Transverse colon (tissue), 4 donors: ENCODE results near the gene VPS13C.

ENCODE experiments used
- CTCF ChIP-seq, 5 experiments: fragments of 200-600 bp in 3 of 5; fragments of 450-650 bp in 2 of 5; sonication (generic) in 3 of 5; IDR thresholded peaks; 1 replicate in 2 of 5; 2 replicates in 3 of 5; pipeline ENCODE4 v1.5.1; 2016 to 2017; ENCODE audit warnings: antibody characterized with exemption in 5 of 5, inconsistent platforms in 3 of 5, mild to moderate bottlenecking in 2 of 5, moderate library complexity in 1 of 5
- EP300 ChIP-seq: sonication (generic); formaldehyde crosslinking; IDR thresholded peaks from one replicate; pipeline ENCODE4 v1.6.1; 2017; ENCODE audit warnings: antibody characterized with exemption, low read depth
- POLR2A ChIP-seq: fragments of 450-650 bp; IDR thresholded peaks from one replicate; pipeline ENCODE4 v1.6.1; 2016; ENCODE audit warnings: antibody characterized with exemption, mild to moderate bottlenecking, moderate library complexity
- POLR2AphosphoS5 ChIP-seq, 3 donors: sonication (generic); formaldehyde crosslinking; IDR thresholded peaks; one replicate each; pipeline ENCODE4 v1.6.1; 2016; ENCODE audit warnings: antibody characterized with exemption in 3 of 3

- TF ChIP-seq CTCF (IDR thresholded peaks at IDR 0.05) (peak; percentile 48 to 77 (median 68)), POLR2A (no peak), EP300 (no peak), POLR2AphosphoS5 (IDR thresholded peaks at IDR 0.05) (no peak)
These were observed 11.6 kb upstream of the VPS13C start for GRCh38 chr15:62071711-62072308.
